GM18951 (cell line): ENCODE measurements around the gene RPL41.
A peak's percentile ranks its signal among the peaks of the same experiment; 100 is the strongest.

Experiments
- POLR2A ChIP-seq: IDR thresholded peaks from 4 replicates; pipeline ENCODE4 v1.6.1; 2011; ENCODE audit warnings: mild to moderate bottlenecking; ENCODE audit not compliant: insufficient read length, insufficient read depth; ENCODE audit errors: extremely low read depth
- in situ Hi-C: fragments of 300-500 bp; cut with MboI; formaldehyde crosslinking; loops from one replicate; pipeline ENCODE4 v1.12.0; 2022; ENCODE audit warnings: low sequenced_read_pairs, mixed read lengths, inconsistent platforms; ENCODE audit not compliant: unreplicated experiment

Gene RPL41

GRCh38 chr12:56165369-56165768 lies 48.9 kb downstream of the RPL41 start:
- in situ Hi-C loops: no loop called here
- TF ChIP-seq POLR2A: peak; percentile 25
